SU-DHL-6 (cell line): ENCODE results near the gene NT5C3A.

ENCODE experiments used
- H2AFZ ChIP-seq: fragments of 200-600 bp; sonication (generic); 2 replicates; pipeline ENCODE4 v1.6.1; 2014; ENCODE audit warnings: low read depth, mild to moderate bottlenecking, moderate library complexity, mixed read lengths, antibody characterized with exemption, low read length; ENCODE audit not compliant: severe bottlenecking
- H3F3A ChIP-seq: fragments of 200-600 bp; shearing (Covaris generic); 2 replicates; pipeline ENCODE4 v1.6.0; 2016; ENCODE audit warnings: antibody characterized with exemption, mild to moderate bottlenecking; ENCODE audit not compliant: insufficient read depth
- H3K27ac ChIP-seq: fragments of 200-600 bp; sonication (generic); 2 replicates; pipeline ENCODE4 v1.5.1; 2016; ENCODE audit warnings: low read depth, mild to moderate bottlenecking, low read length, moderate library complexity, mixed read lengths
- H3K27me3 ChIP-seq: fragments of 200-600 bp; sonication (generic), shearing (Covaris generic); 2 replicates; pipeline ENCODE4 v1.6.0; 2014; ENCODE audit warnings: mild to moderate bottlenecking, low read length
- H3K36me3 ChIP-seq: fragments of 200-600 bp; sonication (generic); 2 replicates; pipeline ENCODE4 v1.6.1; 2014; ENCODE audit warnings: mild to moderate bottlenecking, low read length, mixed read lengths
- H3K4me2 ChIP-seq: fragments of 300-600, 200-600 bp; shearing (Covaris generic), sonication (generic); 2 replicates; pipeline ENCODE4 v1.6.0; 2014; ENCODE audit warnings: low read length, low read depth, mild to moderate bottlenecking; ENCODE audit not compliant: poor library complexity, severe bottlenecking
- H3K4me3 ChIP-seq: fragments of 200-600 bp; sonication (generic); 2 replicates; pipeline ENCODE4 v1.5.1; 2014; ENCODE audit warnings: antibody characterized with exemption, low read length, mild to moderate bottlenecking, mixed read lengths; ENCODE audit not compliant: insufficient read depth, poor library complexity, severe bottlenecking
- H3K79me2 ChIP-seq: fragments of 200-600 bp; sonication (generic); 2 replicates; pipeline ENCODE4 v1.6.1; 2014; ENCODE audit warnings: mild to moderate bottlenecking, low read length, moderate library complexity; ENCODE audit not compliant: insufficient read depth
- H3K9ac ChIP-seq: fragments of 200-600 bp; sonication (generic); 2 replicates; pipeline ENCODE4 v1.7.0; 2014; ENCODE audit warnings: mild to moderate bottlenecking, low read length
- H3K9me2 ChIP-seq: fragments of 200-600 bp; sonication (generic); replicated peaks from 2 replicates; pipeline ENCODE4 v1.6.1; 2014; ENCODE audit warnings: low read length; ENCODE audit not compliant: insufficient read depth
- H3K9me3 ChIP-seq: fragments of 200-600 bp; sonication (generic); 2 replicates; pipeline ENCODE4 v1.6.1; 2014; ENCODE audit warnings: low read length, mixed read lengths; ENCODE audit not compliant: insufficient read depth
- H4K20me1 ChIP-seq: fragments of 200-600 bp; sonication (generic); 2 replicates; pipeline ENCODE4 v1.6.1; 2014; ENCODE audit warnings: low read depth, mild to moderate bottlenecking, antibody characterized with exemption, low read length, moderate library complexity, mixed read lengths
- CTCF ChIP-seq: fragments of 200-600 bp; sonication (generic); IDR thresholded peaks from one replicate; pipeline ENCODE4 v1.5.1; 2017; ENCODE audit warnings: antibody characterized with exemption, mild to moderate bottlenecking, low read length, moderate library complexity; ENCODE audit not compliant: insufficient read depth, poor library complexity, severe bottlenecking
- EZH2phosphoT487 ChIP-seq: fragments of 200-600 bp; sonication (generic), shearing (Covaris generic); conservative IDR thresholded peaks from 2 replicates; pipeline ENCODE4 v1.6.1; 2018; ENCODE audit warnings: mild to moderate bottlenecking, antibody characterized with exemption, low read length, moderate library complexity, mixed read lengths

The NT5C3A gene

GRCh38 chr7:33039903-33040292 is 22.7 kb downstream of the NT5C3A start:
- Histone ChIP-seq H3K9ac (peak overlapping the region; percentile 35), H2AFZ (no peak overlapping the region), H4K20me1 (peaks cover 47% of the 10 kb centered on the region), H3F3A (peaks cover 31% of the 10 kb centered on the region), H3K36me3 (peaks cover 4% of the 10 kb centered on the region; the same call in 1 of the 2 replicates), H3K9me3 (no peaks in the 10 kb centered on the region), H3K4me3 (peak overlapping the region; percentile 70), H3K79me2 (peaks cover 98% of the 10 kb centered on the region), H3K4me2 (peak overlapping the region; percentile 100), H3K27ac (peak overlapping the region; percentile 87), H3K27me3 (no peaks in the 10 kb centered on the region), H3K9me2 (no peaks in the 10 kb centered on the region)
- TF ChIP-seq EZH2phosphoT487 (no peak), CTCF (no peak)

DNA sequence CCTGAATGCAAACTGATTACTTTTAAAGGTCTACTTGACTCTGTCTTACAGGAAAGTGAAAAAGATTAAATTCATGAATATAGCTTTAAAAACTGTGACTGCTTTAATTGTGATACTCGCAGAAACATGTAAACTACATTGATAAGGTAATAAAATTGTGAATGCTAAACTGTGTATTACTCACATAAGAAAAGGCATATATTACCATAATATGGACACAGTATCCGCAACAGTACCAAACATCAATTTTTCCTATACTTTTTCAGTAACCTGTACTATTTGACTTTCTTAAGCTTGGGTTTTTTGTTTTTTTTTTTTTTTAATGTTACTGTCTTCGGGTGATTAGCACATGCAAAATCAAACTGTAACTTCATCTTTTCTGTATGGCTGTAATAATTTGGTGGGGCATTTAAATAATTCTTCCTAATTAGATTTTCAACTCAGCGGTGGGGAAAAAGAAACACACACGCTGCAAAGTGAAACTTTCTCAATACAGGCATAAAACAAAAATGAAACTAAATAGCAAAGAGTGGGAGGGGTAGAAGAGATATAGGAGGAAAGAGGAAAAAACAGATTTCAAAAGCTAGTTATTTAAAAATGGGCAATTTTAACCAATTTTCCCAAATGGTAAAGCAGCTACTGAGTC is 23.2 kb downstream of the NT5C3A start:
- Histone ChIP-seq H3K9me3 (no peaks in the 10 kb centered on the region), H3K27me3 (no peaks in the 10 kb centered on the region), H2AFZ (no peak overlapping the region), H3K9me2 (no peaks in the 10 kb centered on the region), H3K36me3 (peaks cover 4% of the 10 kb centered on the region; the same call in 1 of the 2 replicates), H3K4me3 (peak overlapping the region; percentile 70), H4K20me1 (peaks cover 42% of the 10 kb centered on the region), H3K9ac (peak overlapping the region; percentile 35), H3K27ac (peak overlapping the region; percentile 87), H3K79me2 (peaks cover 98% of the 10 kb centered on the region), H3F3A (peaks cover 31% of the 10 kb centered on the region), H3K4me2 (peak overlapping the region; percentile 100)
- TF ChIP-seq EZH2phosphoT487 (no peak), CTCF (no peak)

- Histone ChIP-seq H3K4me3 (peak overlapping the region; percentile 70), H3K27ac (peak overlapping the region; percentile 87; the same call in 1 of the 2 replicates), H3K4me2 (peak overlapping the region; percentile 100)
These were observed 23.9 kb downstream of the NT5C3A start for GRCh38 chr7:33038639-33039038.

More at GRCh38 chr7:33038639-33039038, 23.9 kb downstream of the NT5C3A start:
- H2AFZ ChIP-seq: no peak overlapping the region
- peak overlapping the region; percentile 35 for H3K9ac ChIP-seq
- H3K79me2 ChIP-seq: peaks cover 94% of the 10 kb centered on the region
- TF ChIP-seq CTCF: no peak
- TF ChIP-seq EZH2phosphoT487: no peak
- no peaks in the 10 kb centered on the region for H3K9me2 ChIP-seq
- H3K9me3 ChIP-seq: no peaks in the 10 kb centered on the region
- peaks cover 30% of the 10 kb centered on the region for H3F3A ChIP-seq
- H4K20me1 ChIP-seq: peaks cover 36% of the 10 kb centered on the region
- peaks cover 4% of the 10 kb centered on the region; the same call in 1 of the 2 replicates for H3K36me3 ChIP-seq
- H3K27me3 ChIP-seq: no peaks in the 10 kb centered on the region
